ENCODE data around the gene TREML1. TPM values are rescaled to one million over a fixed set of nuclear protein-coding genes. Genes with fewer than 3 reads are reported as not detected.

The TREML1 gene
- total and polyA plus RNA-seq, 2 of the 4 experiments (the other 2 are of a cell fraction), result not detected

DNA sequence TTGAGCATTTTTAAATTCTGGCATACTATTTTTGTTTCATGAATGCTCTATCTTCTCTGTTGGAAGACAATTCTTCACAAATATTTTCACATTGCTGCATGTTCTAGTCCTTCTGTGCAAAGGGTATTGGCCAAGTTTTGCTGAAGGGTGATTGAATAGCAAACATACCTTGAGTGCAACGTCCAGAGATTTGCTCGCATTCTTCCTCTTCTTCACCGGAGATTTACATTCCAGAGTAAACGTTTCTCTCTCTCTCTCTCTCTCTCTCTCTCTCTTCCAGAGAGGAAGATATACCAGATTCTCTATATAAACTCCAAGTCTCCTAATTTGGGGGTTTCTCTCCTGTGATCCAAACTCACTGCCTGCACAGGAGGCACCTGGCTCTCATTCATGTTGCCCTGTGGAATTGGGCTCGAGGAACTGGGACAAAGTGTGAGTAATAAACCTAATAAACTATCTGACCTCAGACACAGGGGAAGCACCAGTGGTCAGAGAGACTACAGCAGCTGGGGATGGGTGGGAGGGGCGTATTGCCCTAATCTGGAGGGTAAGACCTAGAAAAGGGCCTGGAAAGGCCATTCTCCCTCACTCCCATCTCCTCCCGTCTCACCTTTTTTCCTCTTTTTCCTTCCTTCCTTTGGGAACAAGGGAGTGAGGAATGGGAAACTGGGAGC, 1.1 kb upstream of the TREML1 start:
- H3K56ac ChIP-seq (ENCODE audit: extremely low read depth, insufficient read depth, low read length), result no peak overlapping the region
- H4K5ac ChIP-seq (ENCODE audit: low read depth, low read length), result no peak overlapping the region
- no peak overlapping the region for H2BK15ac ChIP-seq (ENCODE audit: low read depth, low read length)
- H3K9ac ChIP-seq (ENCODE audit: low read depth, low read length), result no peak overlapping the region
- peak; percentile 8 for DNase-seq
- H2BK5ac ChIP-seq (ENCODE audit: low read depth, low read length, poor library complexity, severe bottlenecking), result no peak overlapping the region
- H3K36me3 ChIP-seq (ENCODE audit: control insufficient read depth, insufficient read depth, low read length), result no peaks in the 10 kb centered on the region
- no peak overlapping the region for H3K27ac ChIP-seq (ENCODE audit: insufficient read depth, low read length)
- TF ChIP-seq MAZ (IDR thresholded peaks at IDR 0.05; ENCODE audit: borderline replicate concordance, low read depth, low read length) (no peak), SMC3 (IDR thresholded peaks at IDR 0.05; ENCODE audit: low read depth, low read length) (no peak), MXI1 (IDR thresholded peaks at IDR 0.05; ENCODE audit: borderline replicate concordance, low read depth, low read length) (no peak), FOS (IDR thresholded peaks at IDR 0.05; ENCODE audit: low read depth, low read length) (no peak), RFX5 (IDR thresholded peaks at IDR 0.05; ENCODE audit: low read depth, low read length) (no peak), NFE2L2 (IDR thresholded peaks at IDR 0.05; ENCODE audit: low read depth, low read length) (no peak), RAD21 (IDR thresholded peaks at IDR 0.05; ENCODE audit: low read length) (no peak), CEBPB (IDR thresholded peaks at IDR 0.05; ENCODE audit: low read depth, low read length) (no peak), BHLHE40 (IDR thresholded peaks at IDR 0.05; ENCODE audit: low read depth, low read length) (no peak), POLR2A (IDR thresholded peaks at IDR 0.05; ENCODE audit: low read depth, low read length) (no peak), RCOR1 (IDR thresholded peaks at IDR 0.05; ENCODE audit: insufficient replicate concordance, low read length) (no peak)
- TF ChIP-seq, protein P1, sequence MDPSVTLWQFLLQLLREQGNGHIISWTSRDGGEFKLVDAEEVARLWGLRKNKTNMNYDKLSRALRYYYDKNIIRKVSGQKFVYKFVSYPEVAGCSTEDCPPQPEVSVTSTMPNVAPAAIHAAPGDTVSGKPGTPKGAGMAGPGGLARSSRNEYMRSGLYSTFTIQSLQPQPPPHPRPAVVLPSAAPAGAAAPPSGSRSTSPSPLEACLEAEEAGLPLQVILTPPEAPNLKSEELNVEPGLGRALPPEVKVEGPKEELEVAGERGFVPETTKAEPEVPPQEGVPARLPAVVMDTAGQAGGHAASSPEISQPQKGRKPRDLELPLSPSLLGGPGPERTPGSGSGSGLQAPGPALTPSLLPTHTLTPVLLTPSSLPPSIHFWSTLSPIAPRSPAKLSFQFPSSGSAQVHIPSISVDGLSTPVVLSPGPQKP (IDR thresholded peaks at IDR 0.05; ENCODE audit: borderline replicate concordance, low read depth, low read length), result no peak
- TF ChIP-seq, protein P2, sequence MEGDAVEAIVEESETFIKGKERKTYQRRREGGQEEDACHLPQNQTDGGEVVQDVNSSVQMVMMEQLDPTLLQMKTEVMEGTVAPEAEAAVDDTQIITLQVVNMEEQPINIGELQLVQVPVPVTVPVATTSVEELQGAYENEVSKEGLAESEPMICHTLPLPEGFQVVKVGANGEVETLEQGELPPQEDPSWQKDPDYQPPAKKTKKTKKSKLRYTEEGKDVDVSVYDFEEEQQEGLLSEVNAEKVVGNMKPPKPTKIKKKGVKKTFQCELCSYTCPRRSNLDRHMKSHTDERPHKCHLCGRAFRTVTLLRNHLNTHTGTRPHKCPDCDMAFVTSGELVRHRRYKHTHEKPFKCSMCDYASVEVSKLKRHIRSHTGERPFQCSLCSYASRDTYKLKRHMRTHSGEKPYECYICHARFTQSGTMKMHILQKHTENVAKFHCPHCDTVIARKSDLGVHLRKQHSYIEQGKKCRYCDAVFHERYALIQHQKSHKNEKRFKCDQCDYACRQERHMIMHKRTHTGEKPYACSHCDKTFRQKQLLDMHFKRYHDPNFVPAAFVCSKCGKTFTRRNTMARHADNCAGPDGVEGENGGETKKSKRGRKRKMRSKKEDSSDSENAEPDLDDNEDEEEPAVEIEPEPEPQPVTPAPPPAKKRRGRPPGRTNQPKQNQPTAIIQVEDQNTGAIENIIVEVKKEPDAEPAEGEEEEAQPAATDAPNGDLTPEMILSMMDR (conservative IDR thresholded peaks at IDR 0.05; ENCODE audit: low read depth, low read length), result no peak
- H2AFZ ChIP-seq (replicated peaks; ENCODE audit: low read length, poor library complexity), result no peak overlapping the region
- POLR2A ChIA-PET (ENCODE audit: unreplicated experiment), result no interaction called here
- dilution Hi-C loops (cut with HindIII; ENCODE audit: low sequenced_read_pairs, unreplicated experiment), result no loop called here
- H3K9me1 ChIP-seq (ENCODE audit: insufficient read depth, low read length), result no peaks in the 10 kb centered on the region
- no peak overlapping the region for H3K4me3 ChIP-seq (ENCODE audit: insufficient read depth, low read depth, low read length)
- H3K27me3 ChIP-seq (ENCODE audit: control insufficient read depth, insufficient read depth, low read length), result no peaks in the 10 kb centered on the region; the same call in 1 of the 2 replicates
- H3K4me1 ChIP-seq (ENCODE audit: control insufficient read depth, insufficient read depth, low read length), result peaks cover 6% of the 10 kb centered on the region; the same call in 1 of the 2 replicates
- H3K4ac ChIP-seq (ENCODE audit: low read depth, low read length), result no peak overlapping the region
- H2AK9ac ChIP-seq (replicated peaks; ENCODE audit: low read depth, low read length, poor library complexity), result no peak overlapping the region
- in situ Hi-C loops (cut with MboI; ENCODE audit: low sequenced_read_pairs), result no loop called here
- peak; percentile 31; the same call in 1 of the 2 replicates for ATAC-seq (ENCODE audit: low read depth)
- CTCF ChIA-PET, result no interaction called here
- intact Hi-C loops (cut with micrococcal nuclease), result no loop called here
- no peak overlapping the region; the same call in 1 of the 2 replicates for H3K4me2 ChIP-seq (ENCODE audit: low read depth, low read length)
- no peak overlapping the region for H3K14ac ChIP-seq (replicated peaks; ENCODE audit: low read depth, low read length)
- H3K18ac ChIP-seq (ENCODE audit: low read depth, low read length), result no peak overlapping the region
- no peak overlapping the region for H4K91ac ChIP-seq (ENCODE audit: insufficient read depth, low read depth, low read length)
- no peak overlapping the region for H2BK20ac ChIP-seq (ENCODE audit: low read depth, low read length)
- H2AK5ac ChIP-seq (ENCODE audit: low read depth, low read length), result no peak overlapping the region
- no peak overlapping the region for H3K23ac ChIP-seq (ENCODE audit: low read depth, low read length)
- no peaks in the 10 kb centered on the region for H4K20me1 ChIP-seq (ENCODE audit: insufficient read depth, low read length)
- no peak overlapping the region for H2BK120ac ChIP-seq (ENCODE audit: low read depth, low read length)
- H4K8ac ChIP-seq (ENCODE audit: low read depth in 2 of 2, low read length in 2 of 2), result no peak overlapping the region
- H3K9me3 ChIP-seq (ENCODE audit: control insufficient read depth, insufficient read depth, low read length), result no peaks in the 10 kb centered on the region
- no peaks in the 10 kb centered on the region for H3K79me1 ChIP-seq (ENCODE audit: low read depth in 1 of 2, low read length in 2 of 2)
- no TSS peak for BruUV-seq (replicated peaks)
- no CpG with 5 or more reads among the region's 7 CpGs for WGBS, 2 experiments (ENCODE audit: extremely low coverage in 2 of 2, insufficient read length in 1 of 2)

Measured in IMR-90 (cell line).